SK-N-SH (cell line): ENCODE data around the gene SCD5. TPM values are rescaled to one million over a fixed set of nuclear protein-coding genes. Genes with fewer than 3 reads are reported as not detected.

ENCODE experiments used
- CTCF ChIA-PET: fragments of 300-600, 350-600 bp; formaldehyde crosslinking; extraction: SDS; loops from one replicate; lab custom pipeline; 2021; lab: Yijun Ruan, JAX
- POLR2A ChIA-PET: fragments of 350-600 bp; sonication (Branson Sonifier 250); formaldehyde crosslinking; extraction: SDS; loops from one replicate; lab custom pipeline; 2020; ENCODE audit warnings: antibody characterized with exemption, inconsistent platforms; lab: Yijun Ruan, JAX
- DNase-seq: peaks from one replicate; pipeline ENCODE4 v3.0.0; 2012
- H2AFZ ChIP-seq: fragments of 200-600 bp; sonication (generic); 2 replicates; pipeline ENCODE4 v1.8.1; 2016; ENCODE audit warnings: antibody characterized with exemption, mild to moderate bottlenecking, low read depth
- H3F3A ChIP-seq: fragments of 200-600 bp; sonication (generic); replicated peaks from 2 replicates; pipeline ENCODE3; 2016; ENCODE audit warnings: antibody characterized with exemption, mild to moderate bottlenecking; ENCODE audit not compliant: insufficient read depth
- H3K27ac ChIP-seq, 2 experiments: fragments of 200-500 bp in 1 of 2; fragments of 200-600 bp in 1 of 2; sonication (Bioruptor generic) in 1 of 2; sonication (generic), shearing (Covaris generic) in 1 of 2; 2 replicates each; pipeline versions ENCODE4 v1.5.1 to v1.6.1; 2014 to 2016; ENCODE audit warnings: low read depth in 2 of 2, inconsistent platforms in 1 of 2, low read length in 1 of 2, mild to moderate bottlenecking in 1 of 2, mixed read lengths in 1 of 2
- H3K27me3 ChIP-seq: fragments of 200-600 bp; sonication (generic), shearing (Covaris generic); 2 replicates; pipeline ENCODE4 v1.6.1; 2016; ENCODE audit warnings: mixed run types; ENCODE audit not compliant: insufficient read depth
- H3K36me3 ChIP-seq, 2 experiments: fragments of 200-500 bp in 1 of 2; fragments of 200-600 bp in 1 of 2; sonication (Bioruptor generic) in 1 of 2; sonication (generic) in 1 of 2; replicated peaks in 1 of 2; 2 replicates each; pipeline versions ENCODE3 to v1.5.1; 2014 to 2016; ENCODE audit warnings: low read length in 1 of 2, mild to moderate bottlenecking in 1 of 2; ENCODE audit not compliant: insufficient read depth in 2 of 2, control insufficient read depth in 1 of 2
- H3K4me1 ChIP-seq, 2 experiments: fragments of 200-500 bp in 1 of 2; fragments of 200-600 bp in 1 of 2; sonication (Bioruptor generic) in 1 of 2; sonication (generic), shearing (Covaris generic) in 1 of 2; 2 replicates each; pipeline versions ENCODE4 v1.5.1 to v1.6.1; 2014 to 2016; ENCODE audit warnings: low read depth in 1 of 2, low read length in 1 of 2, mixed run types in 1 of 2; ENCODE audit not compliant: insufficient read depth in 2 of 2, control insufficient read depth in 1 of 2
- H3K4me2 ChIP-seq: fragments of 200-600 bp; sonication (generic), shearing (Covaris generic); 2 replicates; pipeline ENCODE4 v1.6.1; 2017; ENCODE audit warnings: mixed run types
- H3K4me3 ChIP-seq, 2 experiments: fragments of 200-500 bp in 1 of 2; fragments of 200-600 bp in 1 of 2; sonication (Bioruptor generic) in 1 of 2; sonication (generic), shearing (Covaris generic) in 1 of 2; 2 replicates each; pipeline versions ENCODE4 v1.5.1 to v1.8.1; 2014 to 2016; ENCODE audit warnings: low read depth in 2 of 2, inconsistent platforms in 1 of 2, low read length in 1 of 2, mild to moderate bottlenecking in 1 of 2, mixed read lengths in 1 of 2, moderate library complexity in 1 of 2
- H3K79me2 ChIP-seq: fragments of 200-600 bp; sonication (generic); 2 replicates; pipeline ENCODE4 v1.8.1; 2017; ENCODE audit warnings: mild to moderate bottlenecking; ENCODE audit not compliant: insufficient read depth
- H3K9ac ChIP-seq: fragments of 200-600 bp; sonication (generic); 2 replicates; pipeline ENCODE4 v1.6.1; 2017; ENCODE audit warnings: mixed run types
- H3K9me2 ChIP-seq: fragments of 200-600 bp; sonication (generic); 2 replicates; pipeline ENCODE4 v1.6.1; 2017; ENCODE audit warnings: mixed run types
- H3K9me3 ChIP-seq: fragments of 200-600 bp; sonication (generic); 2 replicates; pipeline ENCODE4 v1.6.1; 2017; ENCODE audit warnings: mixed run types, mild to moderate bottlenecking, moderate library complexity
- H4K20me1 ChIP-seq: fragments of 200-600 bp; sonication (generic); 2 replicates; pipeline ENCODE4 v1.6.1; 2017; ENCODE audit warnings: mild to moderate bottlenecking, mixed run types; ENCODE audit not compliant: insufficient read depth
- CHD2 ChIP-seq: fragments of 150-350 bp; IDR thresholded peaks from 2 replicates; pipeline ENCODE4 v1.6.1; 2018; ENCODE audit warnings: low read length; ENCODE audit not compliant: partially characterized antibody
- ELF1 ChIP-seq: IDR thresholded peaks from 2 replicates; pipeline ENCODE4 v1.4.0; 2012
- EP300 ChIP-seq, 2 experiments: IDR thresholded peaks; 2 replicates each; pipeline versions ENCODE4 v1.4.0 to v1.6.1; 2012; ENCODE audit warnings: borderline replicate concordance in 1 of 2, low read depth in 1 of 2, low read length in 1 of 2
- FOSL2 ChIP-seq: IDR thresholded peaks from 2 replicates; pipeline ENCODE4 v1.4.0; 2012; ENCODE audit warnings: low read depth, mild to moderate bottlenecking, moderate library complexity, borderline replicate concordance
- FOXJ3 ChIP-seq: sonication (generic); formaldehyde crosslinking; IDR thresholded peaks from 2 replicates; pipeline ENCODE4 v1.5.1; 2020; ENCODE audit warnings: mild to moderate bottlenecking, missing genetic modification reagents
- FOXM1 ChIP-seq: IDR thresholded peaks from 2 replicates; pipeline ENCODE4 v1.4.0; 2012; ENCODE audit warnings: low read depth, mild to moderate bottlenecking
- GABPA ChIP-seq: IDR thresholded peaks from 2 replicates; pipeline ENCODE4 v1.4.0; 2012; ENCODE audit warnings: low read depth, mild to moderate bottlenecking
- GATA2 ChIP-seq: sonication (generic); formaldehyde crosslinking; IDR thresholded peaks from 2 replicates; pipeline ENCODE4 v1.5.0; 2020; ENCODE audit warnings: mild to moderate bottlenecking, missing genetic modification reagents
- JUND ChIP-seq: IDR thresholded peaks from 2 replicates; pipeline ENCODE4 v1.4.0; 2012
- MEF2A ChIP-seq: IDR thresholded peaks from 2 replicates; pipeline ENCODE4 v1.4.0; 2012; ENCODE audit warnings: low read depth, borderline replicate concordance
- MXI1 ChIP-seq: IDR thresholded peaks from 2 replicates; pipeline ENCODE4 v1.6.1; 2012; ENCODE audit warnings: mild to moderate bottlenecking, low read depth, low read length, improper control_type of control experiment
- NFIC ChIP-seq: IDR thresholded peaks from 2 replicates; pipeline ENCODE4 v1.4.0; 2012; ENCODE audit warnings: borderline replicate concordance
- NRF1 ChIP-seq: IDR thresholded peaks from 2 replicates; pipeline ENCODE4 v1.6.1; 2012; ENCODE audit warnings: low read depth, mild to moderate bottlenecking, low read length
- POLR2AphosphoS5 ChIP-seq: IDR thresholded peaks from 2 replicates; pipeline ENCODE4 v1.6.1; 2012; ENCODE audit warnings: low read depth, low read length
- RAD21 ChIP-seq: IDR thresholded peaks from 2 replicates; pipeline ENCODE4 v1.6.1; 2012; ENCODE audit warnings: mild to moderate bottlenecking, low read length
- RCOR1 ChIP-seq: fragments of 150-350 bp; IDR thresholded peaks from 2 replicates; pipeline ENCODE4 v1.6.1; 2017; ENCODE audit warnings: antibody characterized with exemption, low read length
- RFX5 ChIP-seq: IDR thresholded peaks from 2 replicates; pipeline ENCODE4 v1.6.1; 2012; ENCODE audit warnings: mild to moderate bottlenecking, improper control_type of control experiment, low read length
- RXRA ChIP-seq: IDR thresholded peaks from 2 replicates; pipeline ENCODE4 v1.4.0; 2012; ENCODE audit warnings: low read depth, mild to moderate bottlenecking, borderline replicate concordance
- SIN3A ChIP-seq: IDR thresholded peaks from 2 replicates; pipeline ENCODE4 v1.6.1; 2012; ENCODE audit warnings: low read depth, mild to moderate bottlenecking, low read length, moderate library complexity, borderline replicate concordance
- SMC3 ChIP-seq: IDR thresholded peaks from 2 replicates; pipeline ENCODE4 v1.6.1; 2012; ENCODE audit warnings: low read depth, low read length, improper control_type of control experiment
- TAF1 ChIP-seq: IDR thresholded peaks from 2 replicates; pipeline ENCODE4 v1.6.1; 2012; ENCODE audit warnings: low read depth, mild to moderate bottlenecking, low read length, moderate library complexity, borderline replicate concordance
- TCF12 ChIP-seq: IDR thresholded peaks from 2 replicates; pipeline ENCODE4 v1.4.0; 2012
- TEAD4 ChIP-seq: IDR thresholded peaks from 2 replicates; pipeline ENCODE4 v1.4.0; 2012; ENCODE audit warnings: mild to moderate bottlenecking, borderline replicate concordance; ENCODE audit not compliant: insufficient read depth
- YY1 ChIP-seq: IDR thresholded peaks from 2 replicates; pipeline ENCODE4 v1.4.0; 2012; ENCODE audit warnings: low read depth, mild to moderate bottlenecking
- WGBS: methylation state at CpG from one replicate; pipeline ENCODE4 v1.1.6; 2017; ENCODE audit warnings: low lambda C conversion rate; 5-methylcytosine and 5-hydroxymethylcytosine counted together
- polyA plus RNA-seq, 3 experiments: library from polyadenylated mRNA; depleted of rRNA; stranded (reverse); fragments of >200 nt; gene quantifications; 2 replicates each; pipeline ENCODE4 v1.2.3, GENCODE V29; 2012
- TF ChIP-seq, protein P1 (sequence below): IDR thresholded peaks from 2 replicates; pipeline ENCODE4 v1.4.0; 2012; ENCODE audit warnings: low read depth, borderline replicate concordance
- TF ChIP-seq, protein P2 (sequence below): fragments of 200-600 bp; sonication (generic); IDR thresholded peaks from 2 replicates; pipeline ENCODE4 v1.6.1; 2017; ENCODE audit warnings: antibody characterized with exemption, mild to moderate bottlenecking, moderate library complexity
- TF ChIP-seq, protein P3 (sequence below): IDR thresholded peaks from 2 replicates; pipeline ENCODE4; 2012
- TF ChIP-seq, protein P4 (sequence below): IDR thresholded peaks from 2 replicates; pipeline ENCODE4 v1.4.0; 2012; ENCODE audit warnings: low read depth, borderline replicate concordance
- TF ChIP-seq, protein P5 (sequence below): IDR thresholded peaks from 2 replicates; pipeline ENCODE4 v1.4.0; 2012; ENCODE audit warnings: low read depth
- TF ChIP-seq, protein P6 (sequence below): fragments of 150-350 bp; IDR thresholded peaks from 2 replicates; pipeline ENCODE4 v1.6.1; 2017; ENCODE audit warnings: antibody characterized with exemption, low read length, low read depth, borderline replicate concordance

The SCD5 gene
- polyA plus RNA-seq, 1 of the 3 experiments (the other 2 are of a cell fraction) = 23.7 TPM

DNA sequence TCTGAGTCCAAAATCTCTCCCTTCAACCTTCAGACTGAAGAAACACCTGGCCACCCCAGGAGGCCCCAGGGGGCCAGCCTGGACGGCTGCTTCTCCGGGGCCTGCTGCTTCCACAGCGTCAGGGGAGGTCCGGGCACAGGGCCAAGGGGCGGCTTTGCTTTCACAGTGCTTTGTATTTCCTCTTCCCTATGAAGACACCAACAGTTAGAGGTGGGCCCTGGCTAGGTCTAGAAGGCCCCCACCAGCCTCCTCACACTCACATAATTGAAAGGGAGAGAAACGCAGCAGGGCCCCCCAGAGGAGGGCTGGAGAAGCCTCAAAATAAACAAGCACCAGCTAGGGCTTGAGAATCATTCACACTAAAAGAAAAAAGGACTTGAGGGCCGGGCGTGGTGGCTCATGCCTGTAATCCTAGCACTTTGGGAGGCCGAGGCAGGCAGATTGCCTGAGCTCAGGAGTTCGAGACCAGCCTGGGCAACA lies 17.8 kb downstream of the SCD5 start:
- Histone ChIP-seq H3K27me3 (no peaks in the 10 kb centered on the region), H3K4me1 (peaks cover 28 to 30% of the 10 kb centered on the region in 2 experiments), H3K27ac (peak overlapping the region; percentile 59 to 65), H3K36me3 (no peaks in the 10 kb centered on the region), H2AFZ (no peak overlapping the region; the same call in 1 of the 2 replicates), H3F3A (peaks cover 18% of the 10 kb centered on the region), H3K9me3 (no peaks in the 10 kb centered on the region), H3K4me3 (no peak overlapping the region), H3K4me2 (peak overlapping the region; percentile 55), H3K9ac (peak overlapping the region; percentile 8; the same call in 1 of the 2 replicates), H3K9me2 (no peaks in the 10 kb centered on the region), H4K20me1 (no peaks in the 10 kb centered on the region; the same call in 1 of the 2 replicates), H3K79me2 (peaks cover 71% of the 10 kb centered on the region)
- ChIA-PET POLR2A (no interaction called here), CTCF (no interaction called here)
- DNase-seq = peak; percentile 69
- WGBS = 69% methylated on average over 5 of the region's 10 CpGs
- TF ChIP-seq, protein P1, sequence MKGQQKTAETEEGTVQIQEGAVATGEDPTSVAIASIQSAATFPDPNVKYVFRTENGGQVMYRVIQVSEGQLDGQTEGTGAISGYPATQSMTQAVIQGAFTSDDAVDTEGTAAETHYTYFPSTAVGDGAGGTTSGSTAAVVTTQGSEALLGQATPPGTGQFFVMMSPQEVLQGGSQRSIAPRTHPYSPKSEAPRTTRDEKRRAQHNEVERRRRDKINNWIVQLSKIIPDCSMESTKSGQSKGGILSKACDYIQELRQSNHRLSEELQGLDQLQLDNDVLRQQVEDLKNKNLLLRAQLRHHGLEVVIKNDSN = no peak
- TF ChIP-seq TEAD4 = no peak
- TF ChIP-seq, protein P2, sequence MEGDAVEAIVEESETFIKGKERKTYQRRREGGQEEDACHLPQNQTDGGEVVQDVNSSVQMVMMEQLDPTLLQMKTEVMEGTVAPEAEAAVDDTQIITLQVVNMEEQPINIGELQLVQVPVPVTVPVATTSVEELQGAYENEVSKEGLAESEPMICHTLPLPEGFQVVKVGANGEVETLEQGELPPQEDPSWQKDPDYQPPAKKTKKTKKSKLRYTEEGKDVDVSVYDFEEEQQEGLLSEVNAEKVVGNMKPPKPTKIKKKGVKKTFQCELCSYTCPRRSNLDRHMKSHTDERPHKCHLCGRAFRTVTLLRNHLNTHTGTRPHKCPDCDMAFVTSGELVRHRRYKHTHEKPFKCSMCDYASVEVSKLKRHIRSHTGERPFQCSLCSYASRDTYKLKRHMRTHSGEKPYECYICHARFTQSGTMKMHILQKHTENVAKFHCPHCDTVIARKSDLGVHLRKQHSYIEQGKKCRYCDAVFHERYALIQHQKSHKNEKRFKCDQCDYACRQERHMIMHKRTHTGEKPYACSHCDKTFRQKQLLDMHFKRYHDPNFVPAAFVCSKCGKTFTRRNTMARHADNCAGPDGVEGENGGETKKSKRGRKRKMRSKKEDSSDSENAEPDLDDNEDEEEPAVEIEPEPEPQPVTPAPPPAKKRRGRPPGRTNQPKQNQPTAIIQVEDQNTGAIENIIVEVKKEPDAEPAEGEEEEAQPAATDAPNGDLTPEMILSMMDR = peak; percentile 28; the same call in 1 of the 2 replicates
- peak; percentile 65 for TF ChIP-seq GATA2
- TF ChIP-seq POLR2AphosphoS5 = no peak
- TF ChIP-seq, protein P3, sequence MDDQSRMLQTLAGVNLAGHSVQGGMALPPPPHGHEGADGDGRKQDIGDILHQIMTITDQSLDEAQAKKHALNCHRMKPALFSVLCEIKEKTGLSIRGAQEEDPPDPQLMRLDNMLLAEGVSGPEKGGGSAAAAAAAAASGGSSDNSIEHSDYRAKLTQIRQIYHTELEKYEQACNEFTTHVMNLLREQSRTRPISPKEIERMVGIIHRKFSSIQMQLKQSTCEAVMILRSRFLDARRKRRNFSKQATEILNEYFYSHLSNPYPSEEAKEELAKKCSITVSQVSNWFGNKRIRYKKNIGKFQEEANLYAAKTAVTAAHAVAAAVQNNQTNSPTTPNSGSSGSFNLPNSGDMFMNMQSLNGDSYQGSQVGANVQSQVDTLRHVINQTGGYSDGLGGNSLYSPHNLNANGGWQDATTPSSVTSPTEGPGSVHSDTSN = no peak
- TF ChIP-seq ELF1 = no peak
- TF ChIP-seq YY1 = no peak
- TF ChIP-seq JUND = no peak
- TF ChIP-seq SIN3A = no peak
- TF ChIP-seq CHD2 = no peak
- TF ChIP-seq, protein P4, sequence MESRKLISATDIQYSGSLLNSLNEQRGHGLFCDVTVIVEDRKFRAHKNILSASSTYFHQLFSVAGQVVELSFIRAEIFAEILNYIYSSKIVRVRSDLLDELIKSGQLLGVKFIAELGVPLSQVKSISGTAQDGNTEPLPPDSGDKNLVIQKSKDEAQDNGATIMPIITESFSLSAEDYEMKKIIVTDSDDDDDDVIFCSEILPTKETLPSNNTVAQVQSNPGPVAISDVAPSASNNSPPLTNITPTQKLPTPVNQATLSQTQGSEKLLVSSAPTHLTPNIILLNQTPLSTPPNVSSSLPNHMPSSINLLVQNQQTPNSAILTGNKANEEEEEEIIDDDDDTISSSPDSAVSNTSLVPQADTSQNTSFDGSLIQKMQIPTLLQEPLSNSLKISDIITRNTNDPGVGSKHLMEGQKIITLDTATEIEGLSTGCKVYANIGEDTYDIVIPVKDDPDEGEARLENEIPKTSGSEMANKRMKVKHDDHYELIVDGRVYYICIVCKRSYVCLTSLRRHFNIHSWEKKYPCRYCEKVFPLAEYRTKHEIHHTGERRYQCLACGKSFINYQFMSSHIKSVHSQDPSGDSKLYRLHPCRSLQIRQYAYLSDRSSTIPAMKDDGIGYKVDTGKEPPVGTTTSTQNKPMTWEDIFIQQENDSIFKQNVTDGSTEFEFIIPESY = no peak
- no peak for TF ChIP-seq FOSL2
- peak; percentile 87 for TF ChIP-seq NFIC
- no peak for TF ChIP-seq FOXJ3 (CRISPR knock-in tag)
- TF ChIP-seq FOXM1 = no peak
- no peak for TF ChIP-seq MEF2A
- TF ChIP-seq, protein P5, sequence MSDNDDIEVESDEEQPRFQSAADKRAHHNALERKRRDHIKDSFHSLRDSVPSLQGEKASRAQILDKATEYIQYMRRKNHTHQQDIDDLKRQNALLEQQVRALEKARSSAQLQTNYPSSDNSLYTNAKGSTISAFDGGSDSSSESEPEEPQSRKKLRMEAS = no peak
- TF ChIP-seq RCOR1 = no peak
- TF ChIP-seq GABPA = no peak
- TF ChIP-seq MXI1 = no peak
- no peak for TF ChIP-seq RAD21
- TF ChIP-seq RFX5 = no peak
- peak in 1 of 2 experiments; percentile 69; a peak in 2 of 4 replicates for TF ChIP-seq EP300 (IDR thresholded peaks at IDR 0.05; ENCODE audit: borderline replicate concordance in 1 of 2, low read depth in 1 of 2, low read length in 1 of 2)
- no peak for TF ChIP-seq RXRA
- TF ChIP-seq, protein P6, sequence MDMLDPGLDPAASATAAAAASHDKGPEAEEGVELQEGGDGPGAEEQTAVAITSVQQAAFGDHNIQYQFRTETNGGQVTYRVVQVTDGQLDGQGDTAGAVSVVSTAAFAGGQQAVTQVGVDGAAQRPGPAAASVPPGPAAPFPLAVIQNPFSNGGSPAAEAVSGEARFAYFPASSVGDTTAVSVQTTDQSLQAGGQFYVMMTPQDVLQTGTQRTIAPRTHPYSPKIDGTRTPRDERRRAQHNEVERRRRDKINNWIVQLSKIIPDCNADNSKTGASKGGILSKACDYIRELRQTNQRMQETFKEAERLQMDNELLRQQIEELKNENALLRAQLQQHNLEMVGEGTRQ = no peak
- TF ChIP-seq NRF1 = no peak
- peak; percentile 71 for TF ChIP-seq TCF12
- no peak for TF ChIP-seq SMC3
- no peak for TF ChIP-seq TAF1
